ENCODE data around the gene ADAMTS10.
"Not testable (repeated sequence)": the region's sequence is repeated elsewhere in the genome, so short reads cannot be mapped to it uniquely, and the experiment has no call there.

ADAMTS10 gene

DNA sequence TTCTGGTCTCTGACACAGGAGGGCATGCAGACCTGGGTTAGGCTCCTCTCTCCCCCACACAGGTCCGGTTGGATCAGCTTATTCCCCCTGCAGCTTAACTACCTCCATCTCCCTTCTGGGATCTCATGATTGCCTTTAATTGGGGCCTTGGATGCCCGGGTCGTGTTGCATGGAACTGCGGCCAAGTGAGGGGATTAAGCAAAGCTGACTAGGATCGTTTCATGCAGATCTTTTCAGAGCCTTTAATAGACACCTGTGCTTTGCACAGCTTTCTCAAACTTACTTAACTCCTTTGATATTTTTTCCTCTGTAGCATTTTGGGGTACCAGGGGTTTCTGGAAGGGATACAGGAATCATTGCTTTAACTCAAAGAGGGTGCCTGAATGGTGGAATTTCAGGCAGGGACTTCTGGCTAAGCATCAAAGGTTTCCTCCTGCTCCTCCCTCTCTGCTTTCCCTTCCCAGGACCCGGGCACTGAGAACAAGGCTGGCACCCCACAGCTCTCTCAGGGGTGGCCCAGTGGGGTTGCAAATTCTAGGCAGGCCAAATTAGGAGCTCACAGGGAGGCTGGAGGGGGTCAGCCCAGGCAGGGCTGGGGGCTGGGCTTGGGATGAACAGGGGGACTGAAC is 20.4 kb upstream of the ADAMTS10 start:
- DNase-seq = peak in 3 of 42 donors; percentile 8 to 22 (median 21)
- intact Hi-C loops (cut with DNase I) = no loop called here

GRCh38 chr19:8629996-8630683 is 19.6 kb upstream of the ADAMTS10 start, which contains the start of gene NFILZ:
Gene NFILZ, plus strand, starts transcription at chr19:8630633. Its CDS starts 46,133 bp downstream, at chr19:8676766.
- DNase-seq = no peak
- intact Hi-C loops (cut with DNase I) = no loop called here

GRCh38 chr19:8629184-8629583 is 18.7 kb upstream of the ADAMTS10 start:
- intact Hi-C loops (cut with DNase I) = no loop called here
- no peak for DNase-seq

DNA sequence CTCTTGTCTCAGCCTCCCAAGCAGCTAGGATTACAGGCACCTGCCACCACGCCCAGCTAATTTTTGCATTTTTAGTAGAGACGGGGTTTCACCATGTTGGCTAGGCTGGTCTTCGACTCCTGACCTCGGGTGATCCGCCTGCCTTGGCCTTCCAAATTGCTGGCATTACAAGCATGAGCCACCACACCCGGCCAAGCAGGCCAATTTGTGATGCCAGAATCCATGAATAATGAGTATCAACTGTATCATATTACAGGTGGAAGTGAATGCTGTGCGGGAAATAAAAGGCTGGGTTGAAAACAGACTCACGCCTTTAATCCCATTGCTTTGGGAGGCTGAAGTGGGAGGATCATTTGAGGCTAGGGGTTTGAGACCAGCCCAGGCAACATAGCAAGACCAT is 16.3 kb upstream of the ADAMTS10 start:
- DNase-seq = no peak
- intact Hi-C loops (cut with DNase I) = no loop called here

DNA sequence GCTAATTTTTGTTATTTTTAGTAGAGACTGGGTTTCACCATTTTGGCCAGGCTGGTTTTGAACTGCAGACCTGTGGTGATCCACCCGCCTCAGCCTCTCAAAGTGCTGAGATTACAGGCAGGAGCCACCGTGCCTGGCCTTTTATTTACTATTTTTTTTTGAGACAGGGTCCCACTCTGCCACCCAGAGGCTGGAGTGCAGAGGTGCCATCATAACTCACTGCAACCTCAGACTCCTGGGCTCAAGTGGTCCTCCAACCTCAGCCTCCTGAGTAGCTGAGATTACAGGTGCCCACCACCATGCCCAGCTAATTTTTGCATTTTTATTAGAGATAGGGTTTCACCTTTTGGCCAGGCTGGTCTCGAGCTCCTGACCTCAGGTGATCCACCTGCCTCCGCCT is 12.4 kb upstream of the ADAMTS10 start:
- intact Hi-C loops (cut with DNase I); DNase-seq: not testable (repeated sequence)

DNA sequence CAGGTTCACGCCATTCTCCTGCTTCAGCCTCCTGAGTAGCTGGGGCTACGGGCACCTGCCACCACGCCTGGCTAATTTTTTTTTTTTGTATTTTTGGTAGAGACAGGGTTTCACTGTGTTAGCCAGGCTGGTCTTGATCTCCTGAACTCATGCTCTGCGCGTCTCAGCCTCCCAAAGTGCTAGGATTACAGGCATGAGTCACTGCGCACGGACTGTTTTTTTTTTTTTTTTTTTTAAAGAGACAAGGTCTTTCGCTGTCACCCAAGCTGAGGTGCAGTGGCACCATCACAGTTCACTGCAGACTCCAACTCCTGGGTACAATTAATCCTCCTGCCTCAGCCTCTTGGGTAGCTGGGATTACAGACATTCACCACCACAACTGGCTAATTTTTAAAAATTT is 8.2 kb upstream of the ADAMTS10 start:
- intact Hi-C loops (cut with DNase I) = no loop called here
- DNase-seq = no peak

DNA sequence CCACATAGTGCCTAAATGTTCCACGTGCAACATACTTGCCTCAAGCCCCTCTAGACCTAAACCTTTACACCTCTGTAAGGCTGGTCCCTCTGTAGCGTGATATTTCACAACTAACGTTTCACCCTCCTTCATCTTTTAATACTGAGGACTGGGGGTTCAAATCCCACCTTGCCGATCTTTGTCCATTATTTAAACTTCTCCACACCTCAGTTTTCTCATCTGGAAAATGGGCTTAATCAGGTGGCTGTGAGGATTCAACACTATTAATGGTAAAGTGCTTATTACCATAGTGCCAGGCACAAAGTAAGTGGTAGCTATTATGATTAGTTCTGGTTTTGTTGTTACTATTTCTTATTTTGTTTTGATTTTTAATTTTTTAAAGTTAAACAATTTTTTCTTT is 7.5 kb upstream of the ADAMTS10 start:
- intact Hi-C loops (cut with DNase I) = no loop called here
- DNase-seq = no peak

GRCh38 chr19:8617325-8617724 is 6.8 kb upstream of the ADAMTS10 start:
- DNase-seq; intact Hi-C loops (cut with DNase I): not testable (repeated sequence)

- intact Hi-C loops (cut with DNase I) = no loop called here
- no peak for DNase-seq
Observed at GRCh38 chr19:8616861-8617260, 6.3 kb upstream of the ADAMTS10 start.

- DNase-seq = peak in 36 of 42 donors; percentile 17 to 71 (median 52)
- intact Hi-C loops (cut with DNase I) = no loop called here
Observed at GRCh38 chr19:8615813-8616596, 5.5 kb upstream of the ADAMTS10 start.

- intact Hi-C loops (cut with DNase I) = no loop called here
- no peak for DNase-seq
Observed at GRCh38 chr19:8615024-8615423, 4.5 kb upstream of the ADAMTS10 start.

DNA sequence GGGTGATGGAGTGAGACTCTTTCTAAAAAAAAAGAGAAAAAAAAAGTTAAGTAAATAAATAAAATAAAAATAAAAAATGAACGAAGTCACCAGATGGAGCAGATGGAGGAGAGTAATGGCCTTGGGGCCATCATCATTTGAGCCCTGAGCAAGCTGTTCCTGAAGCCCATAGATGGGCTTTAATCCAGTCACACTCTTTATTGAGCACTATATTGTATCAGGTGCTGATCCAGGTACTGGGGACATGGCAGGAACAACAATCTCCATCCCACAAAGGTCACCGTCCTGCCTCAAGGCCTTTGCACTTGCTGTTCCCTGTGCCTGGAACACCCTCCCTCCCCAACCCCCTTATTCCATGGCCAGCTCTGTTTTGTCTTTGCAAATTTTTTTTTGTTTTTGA is 3.9 kb upstream of the ADAMTS10 start:
- no peak for DNase-seq
- intact Hi-C loops (cut with DNase I) = no loop called here

GRCh38 chr19:8612807-8613171 is 2.3 kb upstream of the ADAMTS10 start:
- intact Hi-C loops (cut with DNase I) = no loop called here
- no peak for DNase-seq

GRCh38 chr19:8611877-8612806 is 1.6 kb upstream of the ADAMTS10 start:
- DNase-seq = peak in 4 of 42 donors; percentile 15 to 52 (median 20)
- intact Hi-C loops (cut with DNase I) = no loop called here

DNA sequence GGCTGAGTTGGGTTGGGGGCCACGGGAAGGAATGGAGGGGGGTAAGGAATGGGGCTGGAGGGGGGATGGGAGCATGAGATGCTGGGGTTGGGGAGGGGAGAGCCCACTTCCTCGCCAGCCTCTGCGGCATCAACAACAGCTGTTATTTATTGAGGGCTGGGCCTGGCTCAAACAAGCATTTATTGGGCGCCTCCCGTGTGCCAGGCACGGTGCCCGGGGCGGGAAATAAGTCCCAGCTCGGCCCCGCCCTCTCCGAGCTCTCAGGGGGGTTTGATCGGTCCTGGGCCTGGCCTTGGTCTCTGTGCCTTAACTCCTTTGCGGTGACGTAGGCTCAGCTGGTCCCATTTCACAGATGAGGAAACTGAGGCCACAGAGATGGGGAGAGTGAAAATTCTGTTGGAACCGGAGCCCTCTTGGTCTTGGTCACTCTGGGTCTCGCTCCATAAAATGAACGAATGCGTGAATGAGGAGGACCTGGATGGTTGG is 919 bp upstream of the ADAMTS10 start:
- intact Hi-C loops (cut with DNase I) = no loop called here
- DNase-seq = no peak

DNA sequence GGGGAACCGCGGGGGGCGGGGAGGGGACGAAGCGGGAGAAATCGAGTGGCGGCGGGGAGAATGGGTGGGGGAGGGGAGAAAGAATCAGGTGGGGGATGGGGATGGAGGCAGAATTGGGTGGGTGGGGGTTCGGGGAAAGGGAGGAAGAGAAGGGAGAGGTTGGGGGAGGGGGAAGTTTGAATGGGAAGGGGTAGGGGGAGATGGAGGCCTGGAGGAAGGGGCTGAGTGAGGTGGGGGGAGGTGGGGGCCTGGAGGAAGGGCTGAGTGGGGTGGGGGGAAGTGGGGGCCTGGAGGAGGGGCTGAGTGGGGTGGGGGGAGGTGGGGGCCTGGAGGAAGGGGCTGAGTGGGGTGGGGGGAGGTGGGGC is 403 bp upstream of the ADAMTS10 start:
- intact Hi-C loops (cut with DNase I) = no loop called here
- DNase-seq = no peak

DNA sequence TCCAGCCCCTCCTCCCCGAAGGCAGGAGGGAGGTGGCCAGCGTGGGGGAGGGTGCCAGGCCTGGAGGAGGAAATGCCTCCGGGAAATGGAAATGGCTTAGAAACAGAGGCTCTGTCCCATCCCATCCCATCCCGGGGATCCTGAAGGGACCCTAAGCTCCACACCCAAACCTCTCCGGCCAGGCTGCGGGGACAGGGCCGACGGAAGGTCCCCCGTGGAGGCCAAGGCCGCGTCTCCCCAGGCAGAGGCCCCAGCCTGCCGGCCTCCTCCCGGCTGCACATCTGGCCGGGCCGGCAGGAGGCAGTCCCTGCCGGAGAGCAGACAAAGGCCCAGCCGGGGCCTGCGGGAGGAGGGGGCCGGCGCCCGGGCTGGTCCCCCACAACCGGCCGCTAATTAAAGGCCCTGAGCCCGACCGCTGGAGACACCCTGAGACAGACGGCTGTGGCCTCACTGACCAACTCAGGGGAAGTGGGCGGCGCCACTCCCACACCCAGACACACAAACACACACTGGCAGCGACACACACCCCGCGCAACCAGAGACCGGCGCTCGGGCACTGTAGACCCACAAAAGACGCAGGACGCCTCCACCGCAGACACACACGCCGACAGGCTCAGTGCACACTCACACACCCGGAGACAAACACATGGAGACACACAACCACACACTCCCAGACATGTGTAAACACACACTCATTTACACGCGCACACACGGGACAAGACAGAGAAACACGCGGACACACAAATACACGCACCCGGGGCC is 1.1 kb downstream of the ADAMTS10 start:
- intact Hi-C loops (cut with DNase I) = no loop called here
- DNase-seq = peak in 28 of 42 donors; percentile 11 to 51 (median 28)

GRCh38 chr19:8608941-8609278 is 1.6 kb downstream of the ADAMTS10 start:
- DNase-seq = no peak
- intact Hi-C loops (cut with DNase I) = no loop called here

Data from head of caudate nucleus (tissue), 42 donors.